Ectodermal cell (in vitro differentiated cells): Measurements from ENCODE around the gene PBXIP1.
"Not testable (repeated sequence)": the region's sequence is repeated elsewhere in the genome, so short reads cannot be mapped to it uniquely, and the experiment has no call there.

Experiments used
- H3K27ac ChIP-seq: 2 replicates; pipeline ENCODE4 v1.7.0; 2013; ENCODE audit warnings: mild to moderate bottlenecking, low read depth, low read length; ENCODE audit not compliant: insufficient read depth, poor library complexity, severe bottlenecking
- H3K27me3 ChIP-seq: 2 replicates; pipeline ENCODE4 v1.7.0; 2013; ENCODE audit warnings: mild to moderate bottlenecking, low read length; ENCODE audit not compliant: insufficient read depth, control insufficient read depth, poor library complexity, severe bottlenecking
- H3K36me3 ChIP-seq: one replicate; pipeline ENCODE4 v1.7.0; 2013; ENCODE audit warnings: low read length; ENCODE audit not compliant: control insufficient read depth, insufficient read depth
- H3K4me1 ChIP-seq: one replicate; pipeline ENCODE4 v1.7.0; 2013; ENCODE audit warnings: low read length; ENCODE audit not compliant: control insufficient read depth, insufficient read depth
- H3K4me3 ChIP-seq: 2 replicates; pipeline ENCODE4 v1.7.0; 2013; ENCODE audit warnings: low read depth, low read length, control low read depth; ENCODE audit not compliant: insufficient read depth
- H3K9me3 ChIP-seq: 2 replicates; pipeline ENCODE4 v1.7.0; 2013; ENCODE audit warnings: mild to moderate bottlenecking, low read length, moderate library complexity; ENCODE audit not compliant: control insufficient read depth
- WGBS, 2 experiments: methylation state at CpG; one replicate each; pipeline ENCODE4 v1.1.7; 2013; ENCODE audit warnings: missing lambda C conversion rate in 2 of 2; 5-methylcytosine and 5-hydroxymethylcytosine counted together

Gene PBXIP1

GRCh38 chr1:154931940-154932487, 23.9 kb downstream of the PBXIP1 start:
- H3K4me1 ChIP-seq = no peaks in the 10 kb centered on the region
- H3K27me3 ChIP-seq = no peaks in the 10 kb centered on the region
- peaks cover 3% of the 10 kb centered on the region for H3K36me3 ChIP-seq
- 92 to 95% methylated on average over 11 of the region's 11 CpGs for WGBS, 2 experiments
- H3K27ac ChIP-seq = no peak overlapping the region
- no peak overlapping the region for H3K4me3 ChIP-seq
- no peaks in the 10 kb centered on the region for H3K9me3 ChIP-seq

GRCh38 chr1:154926201-154926600, 29.7 kb downstream of the PBXIP1 start:
- Histone ChIP-seq H3K36me3 (peaks cover 10% of the 10 kb centered on the region), H3K27me3 (no peaks in the 10 kb centered on the region), H3K4me3 (no peak overlapping the region), H3K9me3 (no peaks in the 10 kb centered on the region), H3K4me1 (no peaks in the 10 kb centered on the region), H3K27ac (no peak overlapping the region)
- 94 to 95% methylated on average over 13 of the region's 13 CpGs for WGBS, 2 experiments

- WGBS, 2 experiments = 92 to 93% methylated on average over 3 of the region's 3 CpGs
- H3K4me3 ChIP-seq = no peak overlapping the region
- no peak overlapping the region for H3K27ac ChIP-seq
- H3K27me3 ChIP-seq = no peaks in the 10 kb centered on the region
- no peaks in the 10 kb centered on the region for H3K9me3 ChIP-seq
- no peaks in the 10 kb centered on the region for H3K4me1 ChIP-seq
- peaks cover 10% of the 10 kb centered on the region for H3K36me3 ChIP-seq
Observed at GRCh38 chr1:154925335-154926170, 30.3 kb downstream of the PBXIP1 start.

- Histone ChIP-seq H3K4me3 (no peak overlapping the region), H3K4me1 (no peaks in the 10 kb centered on the region), H3K9me3 (no peaks in the 10 kb centered on the region), H3K27me3 (no peaks in the 10 kb centered on the region), H3K36me3 (peaks cover 10% of the 10 kb centered on the region), H3K27ac (no peak overlapping the region)
- WGBS, 2 experiments = 98 to 99% methylated on average over 3 of the region's 3 CpGs
Observed at GRCh38 chr1:154923695-154924094, 32.2 kb downstream of the PBXIP1 start.

GRCh38 chr1:154913273-154913672, 42.6 kb downstream of the PBXIP1 start:
- H3K4me3 ChIP-seq = no peak overlapping the region

GRCh38 chr1:154912755-154913154, 43.1 kb downstream of the PBXIP1 start:
- H3K4me3 ChIP-seq = no peak overlapping the region
- no peak overlapping the region for H3K27ac ChIP-seq
- no peaks in the 10 kb centered on the region for H3K36me3 ChIP-seq
- H3K4me1 ChIP-seq = no peaks in the 10 kb centered on the region
- no peaks in the 10 kb centered on the region for H3K9me3 ChIP-seq
- H3K27me3 ChIP-seq = no peaks in the 10 kb centered on the region
- WGBS, 2 experiments = 87 to 98% methylated on average over 2 of the region's 2 CpGs

More at GRCh38 chr1:154913273-154913672, 42.6 kb downstream of the PBXIP1 start:
- Histone ChIP-seq H3K27ac (no peak overlapping the region), H3K4me1 (no peaks in the 10 kb centered on the region), H3K36me3 (no peaks in the 10 kb centered on the region), H3K9me3 (no peaks in the 10 kb centered on the region), H3K27me3 (no peaks in the 10 kb centered on the region)
- 95 to 98% methylated on average over 2 to 3 of the region's 3 CpGs for WGBS, 2 experiments

- no peaks in the 10 kb centered on the region for H3K36me3 ChIP-seq
- no peak overlapping the region for H3K27ac ChIP-seq
- WGBS, 2 experiments = 92% methylated on average over 8 of the region's 8 CpGs
- H3K9me3 ChIP-seq = no peaks in the 10 kb centered on the region
- H3K4me3 ChIP-seq = no peak overlapping the region
- H3K4me1 ChIP-seq = no peaks in the 10 kb centered on the region
- H3K27me3 ChIP-seq = no peaks in the 10 kb centered on the region
Observed at GRCh38 chr1:154911691-154912550, 44.0 kb downstream of the PBXIP1 start.

- Histone ChIP-seq H3K4me1 (no peaks in the 10 kb centered on the region), H3K27ac (no peak overlapping the region), H3K36me3 (no peaks in the 10 kb centered on the region), H3K4me3 (no peak overlapping the region), H3K9me3 (no peaks in the 10 kb centered on the region), H3K27me3 (no peaks in the 10 kb centered on the region)
- 89 to 90% methylated on average over 5 of the region's 5 CpGs for WGBS, 2 experiments
Observed at GRCh38 chr1:154910851-154911250, 45.0 kb downstream of the PBXIP1 start.

GRCh38 chr1:154908937-154909336, 47.0 kb downstream of the PBXIP1 start:
- Histone ChIP-seq H3K27me3 (no peaks in the 10 kb centered on the region), H3K4me3 (no peak overlapping the region), H3K36me3 (no peaks in the 10 kb centered on the region), H3K27ac (no peak overlapping the region), H3K9me3 (no peaks in the 10 kb centered on the region), H3K4me1 (no peaks in the 10 kb centered on the region)
- WGBS, 2 experiments = 93 to 95% methylated on average over 5 of the region's 5 CpGs

GRCh38 chr1:154908129-154908528, 47.8 kb downstream of the PBXIP1 start:
- WGBS, 2 experiments = 86 to 91% methylated on average over 3 of the region's 3 CpGs
- H3K27me3 ChIP-seq, H3K4me3 ChIP-seq, H3K27ac ChIP-seq, H3K9me3 ChIP-seq, H3K36me3 ChIP-seq, H3K4me1 ChIP-seq: not testable (repeated sequence)
